ENCODE measurements around the gene TNFAIP3. TPM values are rescaled to one million over a fixed set of nuclear protein-coding genes. Genes with fewer than 3 reads are reported as not detected.

TNFAIP3 gene
- total RNA-seq, 4 donors from 2014 or later, result 5.9 to 7.8 (median 7.3) TPM

GRCh38 chr6:137827977-137828810 lies 38.9 kb upstream of the TNFAIP3 start:
- WGBS, 2 donors, result 97 to 98% methylated on average over 4 of the region's 4 CpGs
- no peak overlapping the region for H3K4me3 ChIP-seq (replicated peaks in 1 of 3)

GRCh38 chr6:137829641-137830083 lies 37.4 kb upstream of the TNFAIP3 start:
- no peaks in the 10 kb centered on the region for H3K9me3 ChIP-seq
- intact Hi-C loops (cut with DNase I), result no loop called here
- WGBS, 2 donors, result 87% methylated on average over 4 of the region's 4 CpGs
- H3K4me3 ChIP-seq (replicated peaks in 1 of 3), result no peak overlapping the region
- TF ChIP-seq POLR2A (IDR thresholded peaks at IDR 0.05) (no peak), CTCF (IDR thresholded peaks at IDR 0.05) (no peak)
- no peak overlapping the region for H3K27ac ChIP-seq
- no peak for DNase-seq
- H3K36me3 ChIP-seq, result no peaks in the 10 kb centered on the region
- H3K4me1 ChIP-seq, result peaks cover 0 to under 1% of the 10 kb centered on the region in 2 donors
- H3K27me3 ChIP-seq, result no peaks in the 10 kb centered on the region

More at GRCh38 chr6:137827977-137828810, 38.9 kb upstream of the TNFAIP3 start:
- no peak for DNase-seq
- TF ChIP-seq POLR2A (IDR thresholded peaks at IDR 0.05) (no peak), CTCF (IDR thresholded peaks at IDR 0.05) (no peak)
- H3K4me1 ChIP-seq, result peaks cover 0 to 10% of the 10 kb centered on the region in 2 donors
- H3K27ac ChIP-seq, result no peak overlapping the region
- intact Hi-C loops (cut with DNase I), result no loop called here
- H3K27me3 ChIP-seq, result no peaks in the 10 kb centered on the region
- H3K36me3 ChIP-seq, result no peaks in the 10 kb centered on the region
- no peaks in the 10 kb centered on the region for H3K9me3 ChIP-seq

GRCh38 chr6:137830511-137830911 lies 36.5 kb upstream of the TNFAIP3 start:
- DNase-seq, result no peak
- no peak overlapping the region for H3K4me3 ChIP-seq (replicated peaks in 1 of 3)
- H3K27me3 ChIP-seq, result no peaks in the 10 kb centered on the region
- H3K9me3 ChIP-seq, result no peaks in the 10 kb centered on the region
- intact Hi-C loops (cut with DNase I), result no loop called here
- H3K36me3 ChIP-seq, result no peaks in the 10 kb centered on the region
- no peak for TF ChIP-seq CTCF (IDR thresholded peaks at IDR 0.05)
- no peak for TF ChIP-seq POLR2A (IDR thresholded peaks at IDR 0.05)
- no peak overlapping the region for H3K27ac ChIP-seq
- no peaks in the 10 kb centered on the region for H3K4me1 ChIP-seq

GRCh38 chr6:137832110-137832509 lies 34.9 kb upstream of the TNFAIP3 start:
- DNase-seq, result no peak
- Histone ChIP-seq H3K4me3 (replicated peaks in 1 of 3) (no peak overlapping the region), H3K4me1 (no peaks in the 10 kb centered on the region), H3K27ac (no peak overlapping the region), H3K36me3 (no peaks in the 10 kb centered on the region), H3K27me3 (no peaks in the 10 kb centered on the region), H3K9me3 (no peaks in the 10 kb centered on the region)
- 74 to 88% methylated on average over 3 of the region's 3 CpGs for WGBS, 2 donors
- TF ChIP-seq POLR2A (IDR thresholded peaks at IDR 0.05) (no peak), CTCF (IDR thresholded peaks at IDR 0.05) (no peak)
- intact Hi-C loops (cut with DNase I), result no loop called here

GRCh38 chr6:137834508-137834907 lies 32.6 kb upstream of the TNFAIP3 start:
- Histone ChIP-seq H3K4me1 (no peaks in the 10 kb centered on the region), H3K27me3 (no peaks in the 10 kb centered on the region), H3K9me3 (no peaks in the 10 kb centered on the region), H3K4me3 (replicated peaks in 1 of 3) (no peak overlapping the region), H3K36me3 (no peaks in the 10 kb centered on the region), H3K27ac (no peak overlapping the region)
- TF ChIP-seq POLR2A (IDR thresholded peaks at IDR 0.05), result no peak
- no peak for TF ChIP-seq CTCF (IDR thresholded peaks at IDR 0.05)
- 90 to 94% methylated on average over 3 of the region's 3 CpGs for WGBS, 2 donors
- intact Hi-C loops (cut with DNase I), result no loop called here
- DNase-seq, result no peak

Data from thyroid gland (tissue), 4 donors.